HEK293T (cell line): ENCODE data around the gene PIEZO2.

Experiments used
- BHLHE40 ChIP-seq: fragments of 450-650 bp; IDR thresholded peaks from 2 replicates; pipeline ENCODE4 v1.6.1; 2016; ENCODE audit warnings: mild to moderate bottlenecking, moderate library complexity, borderline replicate concordance
- TF ChIP-seq, protein P1 (sequence below): fragments of 450-650 bp; IDR thresholded peaks from 2 replicates; pipeline ENCODE4 v1.6.1; 2016

GRCh38 chr18:10659594-10659993 lies 489.8 kb downstream of the PIEZO2 start:
- TF ChIP-seq BHLHE40: no peak
- TF ChIP-seq, protein P1, sequence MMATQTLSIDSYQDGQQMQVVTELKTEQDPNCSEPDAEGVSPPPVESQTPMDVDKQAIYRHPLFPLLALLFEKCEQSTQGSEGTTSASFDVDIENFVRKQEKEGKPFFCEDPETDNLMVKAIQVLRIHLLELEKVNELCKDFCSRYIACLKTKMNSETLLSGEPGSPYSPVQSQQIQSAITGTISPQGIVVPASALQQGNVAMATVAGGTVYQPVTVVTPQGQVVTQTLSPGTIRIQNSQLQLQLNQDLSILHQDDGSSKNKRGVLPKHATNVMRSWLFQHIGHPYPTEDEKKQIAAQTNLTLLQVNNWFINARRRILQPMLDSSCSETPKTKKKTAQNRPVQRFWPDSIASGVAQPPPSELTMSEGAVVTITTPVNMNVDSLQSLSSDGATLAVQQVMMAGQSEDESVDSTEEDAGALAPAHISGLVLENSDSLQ: no peak
